MCF 10A (cell line): ENCODE measurements around the gene SFI1. TPM values are rescaled to one million over a fixed set of nuclear protein-coding genes. Genes with fewer than 3 reads are reported as not detected.
"Not testable (repeated sequence)": the region's sequence is repeated elsewhere in the genome, so short reads cannot be mapped to it uniquely, and the experiment has no call there.

Experiments used
- BruUV-seq: library from RNA; stranded (reverse); fragments of 400-500 nt; replicated peaks from 2 replicates; lab custom pipeline; 2021; lab: Mats Ljungman, UMichigan
- CTCF ChIA-PET: fragments of 300-600 bp; sonication (Branson Sonifier 250); formaldehyde crosslinking; extraction: SDS; loops from one replicate; lab custom pipeline; 2021; ENCODE audit warnings: antibody characterized with exemption, inconsistent platforms; lab: Yijun Ruan, JAX
- POLR2A ChIA-PET: fragments of 300-600, 350-650 bp; sonication (Branson Sonifier 250); formaldehyde crosslinking; extraction: SDS; loops from one replicate; lab custom pipeline; 2020; ENCODE audit warnings: antibody characterized with exemption, inconsistent platforms; lab: Yijun Ruan, JAX
- DNase-seq: peaks from one replicate; pipeline ENCODE4 v3.0.0-alpha.2; 2018; ENCODE audit not compliant: unreplicated experiment
- H3K27ac Mint-ChIP-seq: one replicate; pipeline ENCODE4 v1.8.0; 2022; ENCODE audit warnings: mild to moderate bottlenecking, low read depth, mixed read lengths; ENCODE audit not compliant: unreplicated experiment
- H3K27me3 Mint-ChIP-seq: one replicate; pipeline ENCODE4 v1.8.0; 2022; ENCODE audit warnings: mixed read lengths; ENCODE audit not compliant: insufficient read depth, unreplicated experiment
- H3K36me3 Mint-ChIP-seq: one replicate; pipeline ENCODE4 v1.8.0; 2022; ENCODE audit warnings: mild to moderate bottlenecking, moderate library complexity, mixed read lengths; ENCODE audit not compliant: insufficient read depth, unreplicated experiment
- H3K4me1 Mint-ChIP-seq: one replicate; pipeline ENCODE4 v1.8.0; 2022; ENCODE audit warnings: mixed read lengths; ENCODE audit not compliant: insufficient read depth, unreplicated experiment
- H3K4me3 Mint-ChIP-seq: one replicate; pipeline ENCODE4 v1.8.0; 2022; ENCODE audit warnings: mild to moderate bottlenecking, moderate library complexity, mixed read lengths; ENCODE audit not compliant: unreplicated experiment
- H3K9me3 Mint-ChIP-seq: one replicate; pipeline ENCODE4 v1.8.0; 2022; ENCODE audit warnings: mixed read lengths; ENCODE audit not compliant: unreplicated experiment
- CTCF ChIP-seq: fragments of 200-600 bp; IDR thresholded peaks from one replicate; pipeline ENCODE4 v1.8.0; 2022; ENCODE audit warnings: antibody characterized with exemption, mild to moderate bottlenecking; ENCODE audit not compliant: unreplicated experiment
- intact Hi-C: fragments of 100-400 bp; cut with micrococcal nuclease; formaldehyde crosslinking; loops from 2 replicates; pipeline ENCODE4 v1.14.1; 2022
- total RNA-seq: library from RNA; stranded (reverse); gene quantifications from 2 replicates; pipeline ENCODE4 v1.2.3, GENCODE V29; 2022

Gene SFI1
- total RNA-seq, 1 experiment from 2014 or later, result 36.2 TPM

DNA sequence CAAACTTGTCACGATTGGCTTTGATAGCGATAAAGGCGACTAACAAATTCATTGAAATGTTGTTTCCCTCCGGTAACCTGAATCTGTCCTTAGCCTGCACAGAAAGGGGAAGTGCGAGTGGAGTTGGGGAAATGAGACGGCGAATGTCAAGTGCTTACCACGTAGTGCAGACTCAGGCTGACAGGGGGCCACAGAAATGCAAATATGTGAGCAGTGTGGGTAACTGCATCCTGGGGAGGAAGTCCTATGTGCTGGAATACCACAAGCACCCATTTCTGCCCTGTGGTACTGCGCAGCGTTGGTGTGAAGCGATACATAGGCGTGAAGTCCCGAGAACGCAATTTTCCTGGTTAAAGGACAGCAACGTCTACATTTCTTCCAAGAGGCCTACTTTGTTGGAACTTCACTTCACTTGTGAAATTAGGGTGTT, 5.8 kb upstream of the SFI1 start:
- DNase-seq, result peak; percentile 42
- POLR2A ChIA-PET, result interaction anchor here (0.6 to 3.0 kb wide), 9 partner anchors 29 to 242 kb away, joined by 3 to 12 read pairs (median 3); partner anchors contain the start of gene DRG1
- H3K36me3 Mint-ChIP-seq, result peaks cover 24% of the 10 kb centered on the region
- CTCF ChIA-PET, result interaction anchor here (0.5 kb wide), 1 partner anchor 406 kb away, joined by 3 read pairs; no protein-coding TSS in a partner anchor
- no peak for TF ChIP-seq CTCF
- H3K4me1 Mint-ChIP-seq, result peaks cover 8% of the 10 kb centered on the region
- H3K4me3 Mint-ChIP-seq, result peak overlapping the region; percentile 88
- H3K27ac Mint-ChIP-seq, result peak overlapping the region; percentile 84
- BruUV-seq, result TSS peak; percentile 44
- no peaks in the 10 kb centered on the region for H3K27me3 Mint-ChIP-seq
- H3K9me3 Mint-ChIP-seq, result no peaks in the 10 kb centered on the region
- intact Hi-C loops, result no loop called here

- POLR2A ChIA-PET, result interaction anchor here (0.6 to 1.7 kb wide), 7 partner anchors 10 to 243 kb away, joined by 3 to 4 read pairs (median 3); no protein-coding TSS in a partner anchor
Measured at GRCh38 chr22:31491218-31491962, 4.9 kb upstream of the SFI1 start.

GRCh38 chr22:31492151-31492550, 4.2 kb upstream of the SFI1 start:
- no peak for DNase-seq
- TF ChIP-seq CTCF, result no peak
- no peak overlapping the region for H3K4me3 Mint-ChIP-seq
- H3K27me3 Mint-ChIP-seq, result no peaks in the 10 kb centered on the region
- POLR2A ChIA-PET, result interaction anchor here (0.6 kb wide), 1 partner anchor 11 kb away, joined by 3 read pairs; no protein-coding TSS in a partner anchor
- H3K9me3 Mint-ChIP-seq, result no peaks in the 10 kb centered on the region
- H3K27ac Mint-ChIP-seq, result no peak overlapping the region
- peaks cover 8% of the 10 kb centered on the region for H3K36me3 Mint-ChIP-seq
- intact Hi-C loops, result no loop called here
- peaks cover 9% of the 10 kb centered on the region for H3K4me1 Mint-ChIP-seq
- CTCF ChIA-PET, result interaction anchor here (0.7 kb wide), 1 partner anchor 344 kb away, joined by 3 read pairs; no protein-coding TSS in a partner anchor
- BruUV-seq, result no TSS peak

More at GRCh38 chr22:31491218-31491962, 4.9 kb upstream of the SFI1 start:
- peaks cover 8% of the 10 kb centered on the region for H3K4me1 Mint-ChIP-seq
- no peaks in the 10 kb centered on the region for H3K9me3 Mint-ChIP-seq
- CTCF ChIA-PET, result interaction anchor here (0.5 kb wide), 1 partner anchor 69 kb away, joined by 3 read pairs; no protein-coding TSS in a partner anchor
- no peak overlapping the region for H3K27ac Mint-ChIP-seq
- peak overlapping the region; percentile 88 for H3K4me3 Mint-ChIP-seq
- no peak for DNase-seq
- BruUV-seq, result no TSS peak
- intact Hi-C loops, result no loop called here
- H3K36me3 Mint-ChIP-seq, result peaks cover 15% of the 10 kb centered on the region
- no peak for TF ChIP-seq CTCF
- no peaks in the 10 kb centered on the region for H3K27me3 Mint-ChIP-seq

GRCh38 chr22:31493355-31493754, 3.0 kb upstream of the SFI1 start:
- intact Hi-C loops, H3K4me1 Mint-ChIP-seq, H3K27me3 Mint-ChIP-seq, CTCF ChIA-PET, H3K4me3 Mint-ChIP-seq, H3K27ac Mint-ChIP-seq, DNase-seq, BruUV-seq, H3K9me3 Mint-ChIP-seq, H3K36me3 Mint-ChIP-seq: not testable (repeated sequence)
- POLR2A ChIA-PET, result interaction anchor here (0.7 to 1.6 kb wide), 3 partner anchors 26 to 459 kb away, joined by 3 to 6 read pairs (median 4); partner anchors contain the start of gene DRG1
